Stomach (tissue), 4 donors: ENCODE results near the gene TRIM52.

ENCODE experiments used
- CTCF ChIP-seq, 7 experiments: fragments of 450-650 bp in 4 of 7; fragments of 200-600 bp in 3 of 7; sonication (generic) in 3 of 7; IDR thresholded peaks; one replicate each; pipeline ENCODE4 v1.5.1; 2016 to 2019; ENCODE audit warnings: antibody characterized with exemption in 7 of 7, control low read depth in 2 of 7, mild to moderate bottlenecking in 1 of 7
- POLR2A ChIP-seq, 4 donors: fragments of 450-650 bp; IDR thresholded peaks; one replicate each; pipeline ENCODE4 v1.6.1; 2016; ENCODE audit warnings: antibody characterized with exemption in 4 of 4, control low read depth in 2 of 4, mild to moderate bottlenecking in 1 of 4, moderate library complexity in 1 of 4
- POLR2AphosphoS5 ChIP-seq, 3 donors: sonication (generic); formaldehyde crosslinking; IDR thresholded peaks; one replicate each; pipeline ENCODE4 v1.6.1; 2016; ENCODE audit warnings: antibody characterized with exemption in 3 of 3

GRCh38 chr5:181212080-181212479, 48.9 kb downstream of the TRIM52 start:
- TF ChIP-seq CTCF (IDR thresholded peaks at IDR 0.05) (no peak), POLR2A (IDR thresholded peaks at IDR 0.05) (no peak), POLR2AphosphoS5 (IDR thresholded peaks at IDR 0.05) (no peak)
